ENCODE data around the gene INVS.

DNA sequence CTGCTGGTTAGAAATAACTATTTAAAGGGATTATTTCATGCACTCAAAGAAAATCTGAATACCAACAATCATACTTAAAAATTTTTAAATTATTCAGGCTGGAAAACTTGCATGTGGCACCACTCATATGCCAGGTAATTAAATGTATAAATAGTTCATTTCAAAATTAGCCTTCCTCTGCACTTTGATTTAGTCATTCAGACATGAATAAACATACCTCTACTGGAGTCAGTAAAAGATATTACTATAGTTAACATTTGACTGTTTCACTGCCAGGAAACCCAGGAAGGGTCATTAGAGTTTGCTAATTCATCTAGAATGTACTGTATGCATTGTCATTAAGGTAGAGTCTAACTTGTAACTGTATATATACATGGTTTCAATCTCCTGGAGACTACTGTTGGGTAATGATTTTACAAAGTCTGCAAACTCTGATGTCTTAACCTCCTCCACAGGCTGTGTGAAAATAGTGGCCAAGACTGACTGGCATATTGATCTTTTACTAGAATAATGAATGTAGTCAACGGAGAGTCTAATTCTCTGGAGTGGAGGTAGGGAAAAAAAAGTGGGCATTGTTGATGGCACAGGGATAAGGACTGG, 210.0 kb downstream of the INVS start:
- TF ChIP-seq POLR2A (IDR thresholded peaks at IDR 0.05), result no peak
- TF ChIP-seq, protein P1, sequence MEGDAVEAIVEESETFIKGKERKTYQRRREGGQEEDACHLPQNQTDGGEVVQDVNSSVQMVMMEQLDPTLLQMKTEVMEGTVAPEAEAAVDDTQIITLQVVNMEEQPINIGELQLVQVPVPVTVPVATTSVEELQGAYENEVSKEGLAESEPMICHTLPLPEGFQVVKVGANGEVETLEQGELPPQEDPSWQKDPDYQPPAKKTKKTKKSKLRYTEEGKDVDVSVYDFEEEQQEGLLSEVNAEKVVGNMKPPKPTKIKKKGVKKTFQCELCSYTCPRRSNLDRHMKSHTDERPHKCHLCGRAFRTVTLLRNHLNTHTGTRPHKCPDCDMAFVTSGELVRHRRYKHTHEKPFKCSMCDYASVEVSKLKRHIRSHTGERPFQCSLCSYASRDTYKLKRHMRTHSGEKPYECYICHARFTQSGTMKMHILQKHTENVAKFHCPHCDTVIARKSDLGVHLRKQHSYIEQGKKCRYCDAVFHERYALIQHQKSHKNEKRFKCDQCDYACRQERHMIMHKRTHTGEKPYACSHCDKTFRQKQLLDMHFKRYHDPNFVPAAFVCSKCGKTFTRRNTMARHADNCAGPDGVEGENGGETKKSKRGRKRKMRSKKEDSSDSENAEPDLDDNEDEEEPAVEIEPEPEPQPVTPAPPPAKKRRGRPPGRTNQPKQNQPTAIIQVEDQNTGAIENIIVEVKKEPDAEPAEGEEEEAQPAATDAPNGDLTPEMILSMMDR (IDR thresholded peaks at IDR 0.05), result no peak

Measured in uterus (tissue), 2 donors.